Bronchial epithelial cell (primary cell): Measurements from ENCODE around the gene PTK7. TPM values are rescaled to one million over a fixed set of nuclear protein-coding genes. Genes with fewer than 3 reads are reported as not detected.

ENCODE experiments used
- DNase-seq: peaks from one replicate; pipeline ENCODE4 v3.0.0-alpha.2; 2010; ENCODE audit warnings: low read depth
- FAIRE-seq: peaks from 2 replicates; lab custom pipeline; 2011; peaks lifted over from hg19 to GRCh38; lab: Jason Lieb, UNC
- H3K27me3 ChIP-seq: 2 replicates; pipeline ENCODE4 v1.5.1; 2011; ENCODE audit warnings: low read length; ENCODE audit not compliant: control insufficient read depth, insufficient read depth
- H3K36me3 ChIP-seq: 2 replicates; pipeline ENCODE4 v1.5.1; 2011; ENCODE audit warnings: low read length; ENCODE audit not compliant: control insufficient read depth, insufficient read depth
- H3K4me3 ChIP-seq: 2 replicates; pipeline ENCODE4 v1.5.1; 2011; ENCODE audit warnings: mild to moderate bottlenecking, low read depth, low read length, control low read depth
- CTCF ChIP-seq: IDR thresholded peaks from 2 replicates; pipeline ENCODE4 v1.5.1; 2011; ENCODE audit warnings: mild to moderate bottlenecking, moderate library complexity, low read length, control low read depth, inconsistent platforms; ENCODE audit not compliant: insufficient read depth, severe bottlenecking
- total RNA-seq: library from RNA; depleted of rRNA; stranded (reverse); fragments of >200 nt; gene quantifications from 2 replicates; pipeline ENCODE4 v1.2.1, GENCODE V29; 2014

Gene PTK7
- total RNA-seq, 1 donor from 2014 or later = 53.2 TPM

GRCh38 chr6:43086022-43086658 is 10.0 kb downstream of the PTK7 start:
- TF ChIP-seq CTCF = no peak
- DNase-seq (no peak), FAIRE-seq (no peak)
- H3K36me3 ChIP-seq = no peaks in the 10 kb centered on the region
- no peak overlapping the region for H3K4me3 ChIP-seq
- H3K27me3 ChIP-seq = no peaks in the 10 kb centered on the region

- Histone ChIP-seq H3K27me3 (no peaks in the 10 kb centered on the region), H3K36me3 (no peaks in the 10 kb centered on the region), H3K4me3 (no peak overlapping the region)
- TF ChIP-seq CTCF = no peak
- FAIRE-seq (no peak), DNase-seq (peak; percentile 98)
Observed at GRCh38 chr6:43088654-43089056, 12.5 kb downstream of the PTK7 start.

- Histone ChIP-seq H3K27me3 (no peaks in the 10 kb centered on the region), H3K4me3 (no peak overlapping the region), H3K36me3 (no peaks in the 10 kb centered on the region)
- no peak for TF ChIP-seq CTCF
- DNase-seq = no peak
- no peak for FAIRE-seq
Observed at GRCh38 chr6:43089467-43089866, 13.4 kb downstream of the PTK7 start.

GRCh38 chr6:43089874-43090558 is 13.9 kb downstream of the PTK7 start:
- DNase-seq = peak; percentile 18
- Histone ChIP-seq H3K4me3 (no peak overlapping the region), H3K27me3 (no peaks in the 10 kb centered on the region), H3K36me3 (no peaks in the 10 kb centered on the region)
- no peak for FAIRE-seq
- TF ChIP-seq CTCF = no peak

- no peak overlapping the region for H3K4me3 ChIP-seq
Observed at GRCh38 chr6:43090559-43090956, 14.4 kb downstream of the PTK7 start.

More at GRCh38 chr6:43090559-43090956, 14.4 kb downstream of the PTK7 start:
- no peak for TF ChIP-seq CTCF
- no peak for FAIRE-seq
- no peaks in the 10 kb centered on the region for H3K27me3 ChIP-seq
- DNase-seq = peak; percentile 7
- H3K36me3 ChIP-seq = no peaks in the 10 kb centered on the region
